ENCODE results near the gene C16orf87.

DNA sequence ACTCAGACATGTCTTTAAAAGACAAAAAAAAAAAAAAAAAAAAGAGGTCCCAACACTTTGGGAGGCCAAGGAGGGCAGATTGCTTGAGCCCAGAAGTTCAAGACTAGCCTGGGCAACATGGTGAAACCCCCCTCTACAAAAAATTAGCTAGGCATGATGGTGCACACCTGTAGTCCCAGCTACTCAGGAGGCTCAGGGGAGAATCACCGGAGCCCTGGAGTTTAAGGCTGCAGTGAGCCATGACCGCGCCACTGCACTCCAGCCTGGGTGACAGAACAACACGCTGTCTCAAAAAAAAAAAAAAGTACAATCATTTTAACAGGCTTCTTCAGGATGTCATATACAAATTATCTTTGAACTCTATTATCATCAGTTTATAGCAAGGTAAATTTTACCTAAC lies 22.0 kb downstream of the C16orf87 start:
- no peak for TF ChIP-seq EZH2 (IDR thresholded peaks at IDR 0.05; ENCODE audit: low read depth)
- TF ChIP-seq, protein P1, sequence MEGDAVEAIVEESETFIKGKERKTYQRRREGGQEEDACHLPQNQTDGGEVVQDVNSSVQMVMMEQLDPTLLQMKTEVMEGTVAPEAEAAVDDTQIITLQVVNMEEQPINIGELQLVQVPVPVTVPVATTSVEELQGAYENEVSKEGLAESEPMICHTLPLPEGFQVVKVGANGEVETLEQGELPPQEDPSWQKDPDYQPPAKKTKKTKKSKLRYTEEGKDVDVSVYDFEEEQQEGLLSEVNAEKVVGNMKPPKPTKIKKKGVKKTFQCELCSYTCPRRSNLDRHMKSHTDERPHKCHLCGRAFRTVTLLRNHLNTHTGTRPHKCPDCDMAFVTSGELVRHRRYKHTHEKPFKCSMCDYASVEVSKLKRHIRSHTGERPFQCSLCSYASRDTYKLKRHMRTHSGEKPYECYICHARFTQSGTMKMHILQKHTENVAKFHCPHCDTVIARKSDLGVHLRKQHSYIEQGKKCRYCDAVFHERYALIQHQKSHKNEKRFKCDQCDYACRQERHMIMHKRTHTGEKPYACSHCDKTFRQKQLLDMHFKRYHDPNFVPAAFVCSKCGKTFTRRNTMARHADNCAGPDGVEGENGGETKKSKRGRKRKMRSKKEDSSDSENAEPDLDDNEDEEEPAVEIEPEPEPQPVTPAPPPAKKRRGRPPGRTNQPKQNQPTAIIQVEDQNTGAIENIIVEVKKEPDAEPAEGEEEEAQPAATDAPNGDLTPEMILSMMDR (conservative IDR thresholded peaks at IDR 0.05): no peak

Measured in PC-9 (cell line).